VCaP (cell line): ENCODE results near the gene ROR1.

Experiments
- H3K27ac ChIP-seq: fragments of 450-650 bp; 2 replicates; pipeline ENCODE4 v1.5.1; 2017
- TF ChIP-seq, protein P1 (sequence below): fragments of 450-650 bp; conservative IDR thresholded peaks from 2 replicates; pipeline ENCODE4 v1.5.1; 2017; ENCODE audit warnings: mild to moderate bottlenecking, moderate library complexity

The ROR1 gene

GRCh38 chr1:63936801-63937200 lies 163.0 kb downstream of the ROR1 start:
- no peak overlapping the region for H3K27ac ChIP-seq
- TF ChIP-seq, protein P1, sequence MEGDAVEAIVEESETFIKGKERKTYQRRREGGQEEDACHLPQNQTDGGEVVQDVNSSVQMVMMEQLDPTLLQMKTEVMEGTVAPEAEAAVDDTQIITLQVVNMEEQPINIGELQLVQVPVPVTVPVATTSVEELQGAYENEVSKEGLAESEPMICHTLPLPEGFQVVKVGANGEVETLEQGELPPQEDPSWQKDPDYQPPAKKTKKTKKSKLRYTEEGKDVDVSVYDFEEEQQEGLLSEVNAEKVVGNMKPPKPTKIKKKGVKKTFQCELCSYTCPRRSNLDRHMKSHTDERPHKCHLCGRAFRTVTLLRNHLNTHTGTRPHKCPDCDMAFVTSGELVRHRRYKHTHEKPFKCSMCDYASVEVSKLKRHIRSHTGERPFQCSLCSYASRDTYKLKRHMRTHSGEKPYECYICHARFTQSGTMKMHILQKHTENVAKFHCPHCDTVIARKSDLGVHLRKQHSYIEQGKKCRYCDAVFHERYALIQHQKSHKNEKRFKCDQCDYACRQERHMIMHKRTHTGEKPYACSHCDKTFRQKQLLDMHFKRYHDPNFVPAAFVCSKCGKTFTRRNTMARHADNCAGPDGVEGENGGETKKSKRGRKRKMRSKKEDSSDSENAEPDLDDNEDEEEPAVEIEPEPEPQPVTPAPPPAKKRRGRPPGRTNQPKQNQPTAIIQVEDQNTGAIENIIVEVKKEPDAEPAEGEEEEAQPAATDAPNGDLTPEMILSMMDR: no peak

- H3K27ac ChIP-seq: no peak overlapping the region
- TF ChIP-seq, protein P1: no peak
These were observed 163.7 kb downstream of the ROR1 start for GRCh38 chr1:63937461-63938022.

GRCh38 chr1:63940440-63940839 lies 166.6 kb downstream of the ROR1 start:
- TF ChIP-seq, protein P1: no peak
- no peak overlapping the region for H3K27ac ChIP-seq

DNA sequence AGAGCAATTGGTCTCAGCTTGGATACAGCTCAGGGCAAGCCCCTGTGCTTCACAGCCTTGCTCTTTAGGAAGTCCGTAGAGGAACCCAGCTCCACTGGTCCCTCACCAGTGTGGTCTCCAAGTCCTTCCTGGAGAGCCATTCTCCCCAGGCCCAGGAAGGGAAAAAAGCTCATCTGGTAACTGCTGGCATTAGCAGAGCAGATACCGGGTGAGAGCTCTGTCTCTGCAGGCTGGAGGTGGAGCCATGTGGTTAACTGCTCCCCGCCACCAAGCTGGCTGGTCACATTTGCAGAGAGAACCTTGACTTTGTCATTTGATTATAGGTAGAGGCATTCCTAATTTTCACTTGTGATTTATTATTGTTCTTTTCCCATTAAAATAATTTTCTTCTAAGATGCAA lies 169.6 kb downstream of the ROR1 start:
- TF ChIP-seq, protein P1: no peak
- H3K27ac ChIP-seq: no peak overlapping the region

DNA sequence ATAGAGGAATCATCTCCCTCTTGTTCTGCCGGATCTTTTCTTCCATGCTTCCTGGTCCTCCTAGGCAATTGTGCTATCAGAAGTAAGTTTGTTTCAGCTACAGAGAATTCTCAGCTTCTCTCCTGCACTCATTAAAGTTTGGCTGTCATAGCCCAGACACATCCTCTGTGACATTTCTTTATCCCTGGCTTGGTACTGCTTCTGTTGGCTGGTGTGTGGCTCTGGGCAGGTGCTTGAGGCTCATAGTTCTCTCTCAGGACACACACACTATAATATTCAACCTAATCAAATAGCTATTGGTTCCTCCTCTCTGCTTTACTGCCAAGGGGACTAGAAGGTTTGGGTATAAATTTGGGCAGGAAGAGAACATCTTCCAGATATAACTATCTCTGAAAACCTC lies 172.1 kb downstream of the ROR1 start:
- TF ChIP-seq, protein P1: no peak
- no peak overlapping the region for H3K27ac ChIP-seq

DNA sequence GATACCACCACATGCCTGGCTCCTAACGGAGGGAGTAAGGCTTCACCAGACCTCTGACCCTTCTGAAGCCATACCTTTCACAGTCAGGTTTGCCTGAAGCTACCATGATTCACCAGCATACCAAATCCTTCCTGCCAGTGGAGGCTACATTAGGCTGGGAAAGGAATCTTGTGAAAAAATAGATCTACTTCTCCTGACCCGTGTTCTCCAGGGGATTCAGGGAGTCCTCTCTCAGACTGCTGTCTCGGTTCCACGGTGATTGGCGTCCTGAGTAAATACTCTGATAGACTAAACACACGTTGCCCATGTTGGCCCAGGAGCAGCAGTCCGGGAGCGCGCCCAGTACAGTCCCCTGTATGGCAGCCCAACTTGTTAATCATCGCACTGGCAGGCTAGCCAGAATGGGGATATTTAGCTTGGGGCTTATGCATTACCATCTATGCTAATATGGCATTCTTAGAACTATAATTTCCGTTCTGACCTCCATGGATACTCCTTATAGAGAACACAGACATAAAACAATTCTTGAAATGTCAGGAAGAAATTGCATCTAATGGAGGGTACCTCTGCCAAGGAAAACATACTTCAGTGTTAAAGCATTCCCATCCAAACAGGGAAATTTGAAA lies 173.2 kb downstream of the ROR1 start:
- TF ChIP-seq, protein P1: no peak
- H3K27ac ChIP-seq: no peak overlapping the region

DNA sequence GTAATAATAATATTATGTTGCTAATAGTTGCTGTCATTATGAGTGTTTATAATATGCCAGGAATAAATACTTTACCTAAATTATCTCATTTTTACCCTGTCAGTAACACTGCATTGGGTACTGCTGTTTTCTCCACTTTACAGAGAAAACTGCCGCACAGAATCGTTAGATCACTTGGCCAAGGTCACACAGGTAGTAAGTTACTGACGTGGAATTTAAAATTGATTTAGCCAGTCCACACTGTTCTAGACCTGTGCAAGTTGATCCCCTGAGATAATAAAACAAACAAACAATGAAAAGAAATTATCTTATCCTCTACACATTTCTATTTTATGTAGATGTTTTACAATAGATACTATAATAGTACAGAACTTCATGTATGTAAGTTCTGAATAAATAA lies 174.1 kb downstream of the ROR1 start:
- TF ChIP-seq, protein P1: no peak
- H3K27ac ChIP-seq: no peak overlapping the region
